HepG2 (cell line): Measurements from ENCODE around the gene TRIP6.

Source experiments
- KDM4B ChIP-seq: sonication (generic); formaldehyde crosslinking; IDR thresholded peaks from 2 replicates; pipeline ENCODE4 v1.4.0; 2020; ENCODE audit warnings: missing genetic modification reagents
- RFXANK ChIP-seq: IDR thresholded peaks from 2 replicates; pipeline ENCODE4 v1.6.1; 2016
- TCF7L2 ChIP-seq: IDR thresholded peaks from 2 replicates; pipeline ENCODE4 v1.6.1; 2011; ENCODE audit warnings: mild to moderate bottlenecking, low read depth, low read length, moderate library complexity
- ZBTB20 ChIP-seq: sonication (generic); formaldehyde crosslinking; IDR thresholded peaks from 2 replicates; pipeline ENCODE4 v1.8.1; 2023; ENCODE audit warnings: missing genetic modification reagents, low read depth, mild to moderate bottlenecking, borderline replicate concordance
- ZBTB4 ChIP-seq: sonication (generic); formaldehyde crosslinking; IDR thresholded peaks from 2 replicates; pipeline ENCODE4 v1.4.0; 2020; ENCODE audit warnings: missing genetic modification reagents, mild to moderate bottlenecking, borderline replicate concordance

GRCh38 chr7:100818825-100819224 lies 48.4 kb upstream of the TRIP6 start:
- TF ChIP-seq ZBTB20 (CRISPR knock-in tag) (no peak), KDM4B (CRISPR knock-in tag) (no peak), ZBTB4 (CRISPR knock-in tag) (no peak), RFXANK (CRISPR knock-in tag) (no peak), TCF7L2 (no peak)
